Tibial nerve (tissue), 4 donors: ENCODE measurements around the gene DNM1L. TPM values are rescaled to one million over a fixed set of nuclear protein-coding genes. Genes with fewer than 3 reads are reported as not detected.

Source experiments
- DNase-seq, 2 donors: peaks; one replicate each; pipeline ENCODE4 v3.0.0-alpha.2; 2019; ENCODE audit warnings: low spot score in 2 of 2
- H3K27ac ChIP-seq, 4 donors: fragments of 200-600 bp; sonication (generic) in 3 of 4; one replicate each; pipeline ENCODE4 v1.5.1; 2017 to 2019; ENCODE audit warnings: mild to moderate bottlenecking in 1 of 4
- H3K27me3 ChIP-seq, 2 donors: fragments of 200-600 bp; sonication (generic) in 1 of 2; one replicate each; pipeline versions ENCODE4 v1.5.1 to v1.6.0; 2017 to 2019
- H3K36me3 ChIP-seq, 3 donors: fragments of 200-600 bp; sonication (generic); one replicate each; pipeline ENCODE4 v1.5.1; 2018 to 2019
- H3K4me1 ChIP-seq, 4 donors: fragments of 200-600 bp; sonication (generic) in 3 of 4; one replicate each; pipeline ENCODE4 v1.5.1; 2017 to 2019
- H3K4me3 ChIP-seq, 4 donors: fragments of 200-600 bp; sonication (generic) in 3 of 4; one replicate each; pipeline ENCODE4 v1.5.1; 2017 to 2019; ENCODE audit warnings: mild to moderate bottlenecking in 1 of 4, moderate library complexity in 1 of 4
- H3K9me3 ChIP-seq, 4 donors: fragments of 200-600 bp; sonication (generic) in 3 of 4; one replicate each; pipeline ENCODE4 v1.5.1; 2017 to 2019
- CTCF ChIP-seq, 5 experiments: fragments of 200-600 bp in 3 of 5; fragments of 450-650 bp in 2 of 5; sonication (generic) in 3 of 5; IDR thresholded peaks; one replicate each; pipeline ENCODE4 v1.5.1; 2016 to 2019; ENCODE audit warnings: antibody characterized with exemption in 5 of 5, mild to moderate bottlenecking in 3 of 5, moderate library complexity in 2 of 5
- EP300 ChIP-seq, 2 donors: sonication (generic); formaldehyde crosslinking; IDR thresholded peaks; one replicate each; pipeline ENCODE4 v1.6.1; 2017; ENCODE audit warnings: antibody characterized with exemption in 2 of 2, mild to moderate bottlenecking in 1 of 2
- POLR2A ChIP-seq, 2 donors: fragments of 450-650 bp; IDR thresholded peaks; one replicate each; pipeline ENCODE4 v1.6.1; 2017; ENCODE audit warnings: antibody characterized with exemption in 2 of 2, mild to moderate bottlenecking in 2 of 2, moderate library complexity in 2 of 2
- WGBS, 2 donors: methylation state at CpG; one replicate each; pipeline ENCODE4 v1.1.5; 2018; 5-methylcytosine and 5-hydroxymethylcytosine counted together
- total RNA-seq, 4 donors: library from RNA; depleted of rRNA; stranded (reverse); fragments of >200 nt; gene quantifications; one replicate each; pipeline ENCODE4 v1.1.0, GENCODE V29; 2016

Gene DNM1L
- total RNA-seq, 4 donors from 2014 or later = 42.0 to 97.5 (median 59.1) TPM

- no peaks in the 10 kb centered on the region for H3K4me1 ChIP-seq
- no peak overlapping the region for H3K4me3 ChIP-seq
- 85 to 87% methylated on average over 5 of the region's 5 CpGs for whole genome bisulfite sequencing, 2 donors
These were observed 27.7 kb upstream of the DNM1L start for GRCh38 chr12:32651151-32651955.

GRCh38 chr12:32651956-32652210 is 27.2 kb upstream of the DNM1L start:
- TF ChIP-seq POLR2A (IDR thresholded peaks at IDR 0.05) (no peak), EP300 (IDR thresholded peaks at IDR 0.05) (no peak), CTCF (IDR thresholded peaks at IDR 0.05) (no peak)
- Histone ChIP-seq H3K9me3 (no peaks in the 10 kb centered on the region), H3K4me1 (no peaks in the 10 kb centered on the region), H3K4me3 (no peak overlapping the region), H3K27ac (no peak overlapping the region), H3K36me3 (no peaks in the 10 kb centered on the region), H3K27me3 (no peaks in the 10 kb centered on the region)
- no peak for DNase-seq
- WGBS, 2 donors = 83 to 91% methylated on average over 4 of the region's 4 CpGs

More at GRCh38 chr12:32651151-32651955, 27.7 kb upstream of the DNM1L start:
- no peak for TF ChIP-seq CTCF (IDR thresholded peaks at IDR 0.05)
- TF ChIP-seq EP300 (IDR thresholded peaks at IDR 0.05) = no peak
- no peak for TF ChIP-seq POLR2A (IDR thresholded peaks at IDR 0.05)
- Histone ChIP-seq H3K9me3 (no peaks in the 10 kb centered on the region), H3K27ac (no peak overlapping the region), H3K27me3 (no peaks in the 10 kb centered on the region), H3K36me3 (peaks cover 0 to 2% (median 0%) of the 10 kb centered on the region in 3 donors)
- no peak for DNase-seq

- H3K27ac ChIP-seq = no peak overlapping the region
- no peak for DNase-seq
- WGBS, 2 donors = 47 to 50% methylated on average over 5 to 6 of the region's 6 CpGs
These were observed 19.1 kb upstream of the DNM1L start for GRCh38 chr12:32659908-32660440.

GRCh38 chr12:32661706-32662105 is 17.4 kb upstream of the DNM1L start:
- no peaks in the 10 kb centered on the region for H3K36me3 ChIP-seq
- no peak overlapping the region for H3K27ac ChIP-seq
- no peak overlapping the region for H3K4me3 ChIP-seq
- no peaks in the 10 kb centered on the region for H3K9me3 ChIP-seq
- H3K27me3 ChIP-seq = no peaks in the 10 kb centered on the region
- no peaks in the 10 kb centered on the region for H3K4me1 ChIP-seq
- no peak for DNase-seq
- no peak for TF ChIP-seq POLR2A (IDR thresholded peaks at IDR 0.05)
- no peak for TF ChIP-seq EP300 (IDR thresholded peaks at IDR 0.05)
- TF ChIP-seq CTCF (IDR thresholded peaks at IDR 0.05) = no peak
- WGBS, 2 donors = 87 to 91% methylated on average over 5 to 7 of the region's 7 CpGs

More at GRCh38 chr12:32659908-32660440, 19.1 kb upstream of the DNM1L start:
- Histone ChIP-seq H3K36me3 (no peaks in the 10 kb centered on the region), H3K9me3 (no peaks in the 10 kb centered on the region), H3K4me3 (no peak overlapping the region), H3K27me3 (no peaks in the 10 kb centered on the region), H3K4me1 (no peaks in the 10 kb centered on the region)
- no peak for TF ChIP-seq POLR2A (IDR thresholded peaks at IDR 0.05)
- TF ChIP-seq EP300 (IDR thresholded peaks at IDR 0.05) = no peak
- TF ChIP-seq CTCF (IDR thresholded peaks at IDR 0.05) = no peak

- no peaks in the 10 kb centered on the region for H3K36me3 ChIP-seq
- H3K27ac ChIP-seq = no peak overlapping the region
- no peaks in the 10 kb centered on the region for H3K4me1 ChIP-seq
- 85 to 89% methylated on average over 2 of the region's 2 CpGs for WGBS, 2 donors
- no peaks in the 10 kb centered on the region for H3K27me3 ChIP-seq
- no peaks in the 10 kb centered on the region for H3K9me3 ChIP-seq
- no peak for TF ChIP-seq EP300 (IDR thresholded peaks at IDR 0.05)
- TF ChIP-seq CTCF (IDR thresholded peaks at IDR 0.05) = no peak
- no peak for TF ChIP-seq POLR2A (IDR thresholded peaks at IDR 0.05)
- H3K4me3 ChIP-seq = no peak overlapping the region
- DNase-seq = no peak
These were observed 16.4 kb upstream of the DNM1L start for GRCh38 chr12:32662665-32663064.
